Suprapubic skin (tissue), 4 donors: Measurements from ENCODE around the gene GALNT7. TPM values are rescaled to one million over a fixed set of nuclear protein-coding genes. Genes with fewer than 3 reads are reported as not detected.

ENCODE experiments used
- DNase-seq, 2 donors: peaks; one replicate each; pipeline ENCODE4 v3.0.0-alpha.2; 2019; ENCODE audit warnings: low spot score in 2 of 2
- H3K27ac ChIP-seq: fragments of 200-600 bp; sonication (generic); one replicate; pipeline ENCODE4 v1.5.1; 2019
- H3K27me3 ChIP-seq: fragments of 200-600 bp; sonication (generic); one replicate; pipeline ENCODE4 v1.5.1; 2019
- H3K36me3 ChIP-seq: fragments of 200-600 bp; sonication (generic); one replicate; pipeline ENCODE4 v1.5.1; 2019
- H3K4me1 ChIP-seq: fragments of 200-600 bp; sonication (generic); one replicate; pipeline ENCODE4 v1.5.1; 2019
- H3K4me3 ChIP-seq: fragments of 200-600 bp; sonication (generic); one replicate; pipeline ENCODE4 v1.5.1; 2019; ENCODE audit warnings: mild to moderate bottlenecking
- H3K9me3 ChIP-seq: fragments of 200-600 bp; sonication (generic); one replicate; pipeline ENCODE4 v1.5.1; 2019
- CTCF ChIP-seq, 2 donors: fragments of 200-600 bp in 1 of 2; fragments of 450-650 bp in 1 of 2; sonication (generic) in 1 of 2; IDR thresholded peaks; one replicate each; pipeline ENCODE4 v1.5.1; 2016 to 2019; ENCODE audit warnings: antibody characterized with exemption in 2 of 2, mild to moderate bottlenecking in 1 of 2, moderate library complexity in 1 of 2
- EP300 ChIP-seq: sonication (generic); formaldehyde crosslinking; IDR thresholded peaks from one replicate; pipeline ENCODE4 v1.6.1; 2017; ENCODE audit warnings: antibody characterized with exemption
- POLR2A ChIP-seq, 2 donors: fragments of 450-650 bp; IDR thresholded peaks; one replicate each; pipeline ENCODE4 v1.6.1; 2017; ENCODE audit warnings: antibody characterized with exemption in 2 of 2, mild to moderate bottlenecking in 2 of 2, moderate library complexity in 2 of 2
- POLR2AphosphoS5 ChIP-seq, 3 donors: sonication (generic); formaldehyde crosslinking; IDR thresholded peaks; one replicate each; pipeline ENCODE4 v1.6.1; 2017; ENCODE audit warnings: antibody characterized with exemption in 3 of 3
- WGBS: methylation state at CpG from one replicate; pipeline ENCODE4 v1.1.5; 2018; 5-methylcytosine and 5-hydroxymethylcytosine counted together
- total RNA-seq, 4 donors: library from RNA; depleted of rRNA; stranded (reverse); fragments of >200 nt; gene quantifications; one replicate each; pipeline ENCODE4 v1.1.0, GENCODE V29; 2016

GALNT7 gene
- total RNA-seq, 4 donors from 2014 or later, result 7.9 to 13.4 (median 9.5) TPM

- H3K4me1 ChIP-seq, result peaks cover 13% of the 10 kb centered on the region
- 87% methylated on average over 1 of the region's 1 CpG for WGBS
- TF ChIP-seq EP300 (no peak), CTCF (IDR thresholded peaks at IDR 0.05) (no peak), POLR2AphosphoS5 (IDR thresholded peaks at IDR 0.05) (no peak), POLR2A (IDR thresholded peaks at IDR 0.05) (no peak)
- H3K9me3 ChIP-seq, result no peaks in the 10 kb centered on the region
- H3K4me3 ChIP-seq, result no peak overlapping the region
- H3K27ac ChIP-seq, result no peak overlapping the region
- H3K36me3 ChIP-seq, result no peaks in the 10 kb centered on the region
- no peak for DNase-seq
- H3K27me3 ChIP-seq, result no peaks in the 10 kb centered on the region
These were observed 42.6 kb downstream of the GALNT7 start for GRCh38 chr4:173211222-173211621.

GRCh38 chr4:173211838-173212237 is 43.2 kb downstream of the GALNT7 start:
- no peak for TF ChIP-seq POLR2A (IDR thresholded peaks at IDR 0.05)
- TF ChIP-seq CTCF (IDR thresholded peaks at IDR 0.05), result no peak
- no peak for TF ChIP-seq EP300
- TF ChIP-seq POLR2AphosphoS5 (IDR thresholded peaks at IDR 0.05), result no peak
- no peak for DNase-seq

GRCh38 chr4:173212379-173212778 is 43.8 kb downstream of the GALNT7 start:
- 47% methylated on average over 1 of the region's 1 CpG for WGBS
- TF ChIP-seq POLR2AphosphoS5 (IDR thresholded peaks at IDR 0.05), result no peak
- no peak for TF ChIP-seq EP300
- TF ChIP-seq POLR2A (IDR thresholded peaks at IDR 0.05), result no peak
- no peak for TF ChIP-seq CTCF (IDR thresholded peaks at IDR 0.05)
- Histone ChIP-seq H3K36me3 (no peaks in the 10 kb centered on the region), H3K27me3 (no peaks in the 10 kb centered on the region), H3K4me1 (peaks cover 13% of the 10 kb centered on the region), H3K4me3 (no peak overlapping the region), H3K27ac (no peak overlapping the region), H3K9me3 (no peaks in the 10 kb centered on the region)
- no peak for DNase-seq

More at GRCh38 chr4:173211838-173212237, 43.2 kb downstream of the GALNT7 start:
- Histone ChIP-seq H3K36me3 (no peaks in the 10 kb centered on the region), H3K4me1 (peaks cover 13% of the 10 kb centered on the region), H3K27me3 (no peaks in the 10 kb centered on the region), H3K4me3 (no peak overlapping the region), H3K27ac (no peak overlapping the region), H3K9me3 (no peaks in the 10 kb centered on the region)
- WGBS, result 33% methylated on average over 1 of the region's 1 CpG

GRCh38 chr4:173213296-173213695 is 44.7 kb downstream of the GALNT7 start:
- Histone ChIP-seq H3K9me3 (no peaks in the 10 kb centered on the region), H3K4me1 (peaks cover 17% of the 10 kb centered on the region), H3K36me3 (no peaks in the 10 kb centered on the region), H3K27me3 (no peaks in the 10 kb centered on the region), H3K27ac (no peak overlapping the region), H3K4me3 (no peak overlapping the region)
- DNase-seq, result no peak
- WGBS, result 92% methylated on average over 2 of the region's 2 CpGs
- TF ChIP-seq POLR2A (IDR thresholded peaks at IDR 0.05), result no peak
- no peak for TF ChIP-seq CTCF (IDR thresholded peaks at IDR 0.05)
- no peak for TF ChIP-seq EP300
- TF ChIP-seq POLR2AphosphoS5 (IDR thresholded peaks at IDR 0.05), result no peak

- H3K27ac ChIP-seq, result no peak overlapping the region
- DNase-seq, result no peak
- WGBS, result 67% methylated on average over 1 of the region's 1 CpG
- H3K9me3 ChIP-seq, result no peaks in the 10 kb centered on the region
- peaks cover 14% of the 10 kb centered on the region for H3K4me1 ChIP-seq
- no peaks in the 10 kb centered on the region for H3K27me3 ChIP-seq
- no peak for TF ChIP-seq CTCF (IDR thresholded peaks at IDR 0.05)
- no peak for TF ChIP-seq EP300
- TF ChIP-seq POLR2A (IDR thresholded peaks at IDR 0.05), result no peak
- no peak for TF ChIP-seq POLR2AphosphoS5 (IDR thresholded peaks at IDR 0.05)
- H3K36me3 ChIP-seq, result no peaks in the 10 kb centered on the region
- H3K4me3 ChIP-seq, result no peak overlapping the region
These were observed 45.6 kb downstream of the GALNT7 start for GRCh38 chr4:173214231-173214630.
